HG02884 (cell line): ENCODE results near the gene PTPRE.

Experiments used
- ATAC-seq: cut with Tn5 transposase; IDR thresholded peaks from one replicate; pipeline ENCODE4 v1.9.1; 2021; ENCODE audit warnings: mild to moderate bottlenecking, moderate library complexity; ENCODE audit not compliant: unreplicated experiment

Gene PTPRE

DNA sequence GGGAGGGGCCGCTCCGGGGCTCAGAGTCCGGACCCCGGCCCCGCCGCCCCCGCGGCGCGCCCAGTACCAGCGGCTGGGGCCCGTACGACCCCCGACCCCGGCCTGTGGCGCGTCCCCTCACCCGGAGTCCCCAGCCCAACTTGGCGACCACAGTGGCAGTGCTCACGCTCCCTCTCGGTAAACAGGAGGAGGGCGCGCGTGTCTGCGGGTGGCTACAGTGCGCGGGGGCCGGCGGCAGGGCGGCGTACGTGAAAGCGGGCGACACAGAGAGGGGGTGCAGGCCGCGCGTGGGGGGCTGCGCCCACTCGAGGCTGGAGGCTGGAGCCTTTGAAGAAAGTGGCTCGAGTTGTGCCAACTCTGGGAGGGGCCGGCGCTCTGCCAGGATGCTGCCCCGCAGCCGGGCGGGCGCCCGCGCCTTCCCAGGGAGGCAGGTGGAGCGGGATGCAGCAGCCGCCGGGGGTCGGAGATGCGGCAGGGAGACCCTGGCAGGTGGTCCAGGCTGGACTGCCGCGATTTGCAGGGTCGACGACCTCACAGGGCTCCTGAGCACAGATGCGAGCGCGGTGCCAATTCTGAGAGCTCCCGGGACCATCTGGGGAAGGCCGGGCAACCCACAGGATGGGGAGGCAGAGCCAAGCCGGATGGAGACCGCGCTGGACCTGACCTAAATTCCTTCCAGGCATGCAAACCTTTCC is 655 bp downstream of the PTPRE start:
- no peak for ATAC-seq

DNA sequence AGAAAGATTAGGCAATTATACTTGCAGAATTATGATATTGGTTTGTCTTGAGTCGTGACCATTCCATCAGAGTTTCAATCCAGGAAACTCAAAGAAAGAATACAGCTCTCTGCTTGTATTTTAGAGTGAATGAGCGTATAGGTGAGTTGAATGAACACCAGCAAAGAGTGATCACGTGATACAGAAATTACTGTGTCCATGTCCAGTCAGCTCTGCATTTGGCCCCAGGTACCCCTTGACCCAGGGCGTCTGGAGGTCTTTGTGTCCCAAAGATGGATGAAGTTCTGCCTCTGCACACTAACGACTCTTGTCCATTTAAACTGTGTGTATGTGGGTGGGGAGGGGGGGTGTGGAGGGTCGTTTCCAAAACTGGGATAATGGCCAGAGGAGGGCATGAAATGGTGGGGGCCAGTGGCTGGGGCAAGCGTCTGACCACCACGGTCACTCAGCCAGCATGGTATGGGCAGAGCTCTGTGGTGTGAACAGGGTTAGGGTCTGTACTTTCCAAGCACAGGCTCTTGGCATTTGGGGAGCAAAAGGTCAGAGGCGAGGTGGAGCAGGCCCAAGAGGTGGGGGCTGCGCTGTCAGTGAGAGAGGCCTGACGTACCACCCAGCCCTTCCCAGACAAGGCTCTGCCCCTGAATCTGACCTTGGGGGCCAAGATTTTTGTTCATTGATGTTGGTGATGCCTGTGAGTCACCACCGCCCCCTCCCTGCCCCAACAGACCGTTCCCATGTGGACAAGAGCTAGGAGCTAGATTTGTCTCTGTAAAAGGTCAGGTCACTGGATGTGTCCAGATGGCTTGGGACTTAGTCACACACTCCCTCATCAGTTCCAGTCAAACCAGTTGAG is 1.4 kb downstream of the PTPRE start:
- ATAC-seq, result no peak

DNA sequence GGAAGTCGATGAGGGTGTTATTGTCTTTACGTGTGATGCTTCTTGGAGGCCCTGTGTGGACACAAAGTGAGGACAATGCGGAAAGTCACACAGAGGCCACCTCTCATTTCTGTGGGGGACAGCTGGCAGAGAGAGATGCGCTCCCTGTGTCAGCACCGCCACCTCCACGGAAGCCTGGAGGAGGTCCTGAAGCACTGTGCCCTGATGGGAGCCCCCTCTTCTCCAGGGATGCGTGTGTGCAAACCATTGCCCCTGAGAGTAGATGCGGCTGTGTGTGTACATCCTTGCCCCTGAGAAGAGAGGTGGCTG is 2.0 kb downstream of the PTPRE start:
- ATAC-seq, result no peak

DNA sequence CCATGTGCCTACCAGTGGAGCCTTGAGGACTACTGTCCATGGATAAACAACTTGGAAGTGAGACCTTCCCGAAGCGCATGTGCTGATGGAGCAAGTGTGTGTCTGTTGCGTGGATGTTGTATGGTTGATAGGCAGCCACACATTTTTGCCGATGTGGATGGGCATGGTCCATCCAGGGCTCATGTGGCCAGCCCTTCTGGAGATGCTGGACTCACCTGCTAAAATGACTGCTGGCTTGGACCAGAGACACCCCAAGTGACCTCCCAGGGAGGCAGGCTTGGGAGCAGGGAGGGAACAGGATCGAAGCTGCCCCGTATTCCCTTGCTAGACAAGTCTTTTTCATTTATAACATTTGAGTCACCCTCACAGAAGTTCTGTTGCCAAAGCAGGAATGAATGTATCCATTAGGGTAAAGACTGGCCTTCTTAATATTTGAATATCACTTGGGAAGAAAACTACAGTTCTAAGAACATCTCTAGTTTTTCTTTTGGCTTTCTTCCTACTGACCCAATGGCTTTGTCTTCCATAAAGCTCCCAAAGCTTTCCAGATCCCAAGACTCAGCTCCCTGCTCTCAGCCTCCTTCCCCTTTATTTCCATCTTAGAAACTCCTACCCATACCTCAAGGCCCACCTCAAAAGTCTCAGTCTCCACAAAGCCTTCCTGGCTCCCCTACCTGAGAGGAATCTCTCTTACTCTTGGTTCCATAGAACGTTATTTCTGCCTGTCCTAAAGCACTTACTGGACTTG is 3.0 kb downstream of the PTPRE start:
- no peak for ATAC-seq

DNA sequence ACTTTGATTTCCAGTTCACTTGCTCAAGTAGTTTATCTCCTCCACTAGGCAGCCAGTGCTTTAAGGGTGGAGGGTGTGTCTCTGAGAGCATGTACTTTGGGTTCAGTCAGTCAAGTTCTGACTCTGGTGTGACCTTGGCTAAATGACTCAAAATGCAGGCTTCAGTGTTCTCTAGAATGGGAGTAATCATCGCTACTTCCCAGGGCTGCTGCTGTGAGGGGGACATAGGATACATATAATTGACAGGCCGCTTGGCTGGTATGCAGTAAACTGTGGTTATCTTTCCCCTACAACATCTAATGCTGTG is 3.5 kb downstream of the PTPRE start:
- ATAC-seq, result no peak

DNA sequence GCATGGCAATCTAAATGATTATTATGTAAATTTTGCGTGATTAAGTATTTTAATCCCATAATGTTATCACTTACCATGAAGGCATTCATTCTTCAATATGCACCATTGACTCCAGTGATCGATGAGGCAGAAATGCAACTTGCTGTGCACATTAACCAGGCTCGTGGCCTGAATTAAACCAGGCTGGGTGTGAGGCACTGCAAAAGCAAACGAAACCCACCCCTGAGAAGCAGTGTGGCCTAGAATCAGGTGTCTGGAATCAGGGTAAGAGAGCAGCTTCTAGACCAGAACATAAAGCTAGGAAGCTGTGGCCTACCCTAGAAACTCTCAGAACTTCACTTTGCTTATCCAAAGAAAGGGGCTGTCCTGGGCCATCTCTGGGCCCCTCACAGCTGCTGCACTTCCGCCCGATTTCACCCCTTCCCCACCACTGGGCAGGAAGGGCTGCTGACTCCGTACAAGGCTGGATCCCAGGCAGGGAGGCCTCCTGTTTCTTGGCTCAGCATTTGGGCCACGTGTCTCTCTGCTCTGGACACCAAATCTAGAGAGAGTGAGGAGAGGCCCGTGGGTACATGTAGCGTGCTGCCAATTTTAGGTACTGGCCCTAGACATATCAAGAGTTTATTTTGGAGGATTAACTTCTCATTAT is 4.4 kb downstream of the PTPRE start:
- no peak for ATAC-seq

DNA sequence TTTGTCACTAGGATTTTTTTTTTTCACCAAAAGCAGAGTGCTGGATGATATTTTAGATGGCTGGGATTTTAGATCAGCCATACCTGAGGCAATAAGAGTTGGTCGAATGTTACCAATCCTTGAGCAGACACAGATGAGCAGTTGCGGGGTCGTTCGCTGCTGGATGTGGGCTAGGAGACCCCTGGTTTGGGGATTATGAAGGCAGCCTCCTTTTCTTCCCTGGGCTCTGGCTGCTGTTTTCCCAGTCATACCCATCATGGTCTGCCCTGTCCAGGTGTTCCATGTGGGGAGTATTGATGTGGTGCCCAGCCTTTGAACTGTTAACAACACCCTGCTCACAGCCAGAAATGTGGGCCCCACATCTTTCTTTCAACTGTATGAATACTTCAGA is 5.0 kb downstream of the PTPRE start:
- ATAC-seq, result no peak

DNA sequence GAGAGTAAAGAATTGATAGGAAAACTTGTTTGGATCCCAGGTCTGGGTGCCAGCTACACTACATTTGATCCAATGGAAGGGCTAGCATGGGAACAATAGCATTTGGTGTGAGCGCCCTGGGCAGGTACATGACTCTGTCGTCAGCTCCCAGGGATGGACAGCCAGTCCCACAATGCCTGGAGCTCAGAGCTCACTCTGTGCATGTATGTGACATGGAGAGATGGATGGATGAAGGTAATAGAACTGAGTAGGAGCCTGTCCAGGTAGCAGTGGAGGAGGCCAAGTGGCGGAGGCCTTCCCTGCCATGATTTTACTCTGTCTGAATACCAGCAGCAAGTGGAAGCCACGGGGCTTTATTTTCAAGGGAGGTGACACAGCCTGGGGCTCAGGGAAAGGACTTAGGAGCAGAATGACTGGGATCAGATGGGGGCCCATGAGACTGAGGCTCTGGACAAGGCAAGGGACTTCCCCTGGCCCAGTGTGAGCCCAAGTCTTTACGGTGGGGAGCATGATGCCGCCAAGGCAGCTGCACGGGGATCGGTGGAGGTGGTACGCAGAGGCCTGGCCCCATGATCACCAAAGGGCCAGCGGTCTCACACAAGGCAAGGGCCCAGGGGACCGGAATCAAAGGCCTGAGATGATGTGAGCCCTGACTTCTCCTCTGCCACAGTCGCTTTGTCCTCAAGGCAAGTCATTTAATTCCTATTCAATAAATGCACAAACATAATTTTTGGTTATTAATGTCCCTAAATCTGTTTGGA is 5.9 kb downstream of the PTPRE start:
- ATAC-seq, result no peak

DNA sequence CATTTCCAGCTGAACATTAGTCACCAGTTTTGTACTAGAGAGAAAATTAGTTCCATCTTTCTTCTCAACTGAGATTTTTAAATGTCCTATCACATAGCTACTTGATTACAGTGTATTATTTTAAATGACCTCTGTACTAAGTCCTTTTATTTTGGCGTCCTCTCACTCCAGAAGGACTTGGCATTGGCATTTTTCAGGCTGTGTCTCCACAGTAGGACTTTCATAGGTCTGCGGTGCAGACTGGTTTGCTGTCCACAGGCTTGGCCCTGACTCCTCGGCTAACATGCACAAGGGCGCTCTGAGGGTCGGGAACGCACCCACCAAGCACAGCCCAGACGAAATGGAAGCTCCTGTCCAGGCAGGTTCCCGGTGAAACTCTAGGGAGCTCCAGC is 6.5 kb downstream of the PTPRE start:
- ATAC-seq, result no peak

DNA sequence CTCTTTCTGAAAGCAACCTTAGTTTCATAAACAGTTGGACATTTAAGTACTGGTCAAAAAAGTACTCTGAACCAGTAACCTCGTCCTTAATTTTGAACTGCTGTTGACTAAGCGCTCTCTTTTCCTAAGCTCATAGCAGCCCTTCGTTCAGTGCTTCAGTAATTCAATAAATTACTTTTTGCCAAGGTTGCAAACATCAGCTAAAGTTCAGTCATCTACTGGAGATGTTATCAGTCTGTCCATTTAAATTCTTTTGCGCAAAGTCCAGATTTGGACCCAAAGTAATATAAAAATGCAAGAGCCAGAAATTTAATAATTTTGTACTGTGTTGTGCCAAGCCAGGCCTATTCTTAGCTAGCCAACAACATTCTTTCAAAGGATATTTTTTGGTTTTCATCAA is 8.4 kb downstream of the PTPRE start:
- ATAC-seq, result no peak

DNA sequence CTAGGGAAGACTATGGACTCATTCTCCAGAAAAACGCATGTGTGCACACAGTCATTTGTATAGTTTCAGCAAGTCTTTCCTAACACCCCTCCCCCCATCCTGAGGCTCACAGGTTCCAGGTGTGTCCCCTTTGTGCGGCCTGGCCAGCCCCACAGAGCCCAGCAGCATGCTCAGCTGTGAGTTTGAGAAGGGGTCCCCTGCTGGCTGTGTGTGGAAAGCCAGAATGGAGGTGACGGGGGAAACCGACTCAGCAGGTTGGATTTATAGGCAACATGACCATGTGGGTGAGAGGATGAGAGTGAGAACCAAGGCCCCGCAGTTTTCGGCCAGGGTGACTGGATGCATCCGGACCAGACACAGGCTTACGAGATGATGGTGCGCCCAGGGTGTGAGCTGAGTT is 9.9 kb downstream of the PTPRE start:
- ATAC-seq, result no peak

DNA sequence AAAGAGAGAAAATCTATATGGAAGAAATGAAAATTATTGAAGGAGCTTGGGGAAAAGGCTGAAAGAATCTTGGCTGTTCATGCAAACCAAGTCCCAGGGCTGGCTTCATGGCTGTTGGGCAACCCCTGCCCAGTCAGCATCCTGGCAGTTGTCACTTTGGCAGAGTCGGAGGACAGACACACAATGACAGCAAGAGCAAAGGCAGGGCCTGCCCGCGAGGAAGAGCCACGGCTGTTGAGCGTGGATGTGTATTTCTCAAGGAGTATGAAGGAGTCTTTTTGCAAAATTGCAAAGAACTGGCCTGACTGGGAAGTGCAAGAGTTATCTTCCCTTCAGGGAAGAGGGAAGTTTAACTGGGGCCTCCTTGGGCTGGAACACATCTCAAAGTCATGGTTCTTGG is 11.7 kb downstream of the PTPRE start:
- ATAC-seq, result no peak

DNA sequence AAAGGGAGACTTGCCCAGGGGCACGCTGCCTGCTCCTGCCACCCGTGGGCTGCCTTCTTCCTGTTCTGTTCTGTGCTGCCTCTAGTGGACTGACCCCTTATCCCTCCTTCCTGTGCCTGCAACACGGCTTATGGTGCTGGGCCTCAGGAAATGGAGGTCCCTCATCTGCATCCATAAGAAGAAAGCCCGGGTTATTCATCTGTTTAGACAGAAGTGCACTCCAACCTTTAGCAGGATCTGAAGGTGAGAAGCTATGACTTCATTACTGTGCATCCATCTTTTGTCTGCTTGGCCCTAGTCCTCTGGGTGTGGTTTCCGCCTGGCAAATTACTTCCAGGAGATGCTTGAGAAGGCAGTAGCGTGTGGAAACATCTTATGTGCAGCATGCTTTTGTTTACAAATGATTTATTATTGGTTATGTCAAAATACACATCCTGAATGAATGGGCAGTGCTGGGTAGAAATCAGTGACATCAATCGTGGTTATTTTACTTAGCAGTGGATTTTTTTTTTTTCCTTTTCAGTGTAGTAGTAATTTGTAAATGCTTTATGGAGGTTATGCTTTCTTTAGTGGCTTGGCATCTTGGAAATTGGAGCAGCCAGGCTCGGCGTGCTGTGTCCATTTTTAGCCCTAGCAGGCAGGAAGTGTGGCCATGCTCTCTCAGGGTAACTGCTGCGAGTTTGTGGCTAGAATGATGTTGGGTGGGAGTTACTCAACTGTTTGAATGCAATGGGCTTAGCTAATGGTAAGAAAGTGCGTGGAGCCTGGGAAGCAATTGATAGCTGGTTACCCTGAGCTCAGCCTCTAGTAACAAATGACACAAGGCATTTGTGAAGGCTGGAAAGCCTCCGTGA is 12.7 kb downstream of the PTPRE start:
- no peak for ATAC-seq

DNA sequence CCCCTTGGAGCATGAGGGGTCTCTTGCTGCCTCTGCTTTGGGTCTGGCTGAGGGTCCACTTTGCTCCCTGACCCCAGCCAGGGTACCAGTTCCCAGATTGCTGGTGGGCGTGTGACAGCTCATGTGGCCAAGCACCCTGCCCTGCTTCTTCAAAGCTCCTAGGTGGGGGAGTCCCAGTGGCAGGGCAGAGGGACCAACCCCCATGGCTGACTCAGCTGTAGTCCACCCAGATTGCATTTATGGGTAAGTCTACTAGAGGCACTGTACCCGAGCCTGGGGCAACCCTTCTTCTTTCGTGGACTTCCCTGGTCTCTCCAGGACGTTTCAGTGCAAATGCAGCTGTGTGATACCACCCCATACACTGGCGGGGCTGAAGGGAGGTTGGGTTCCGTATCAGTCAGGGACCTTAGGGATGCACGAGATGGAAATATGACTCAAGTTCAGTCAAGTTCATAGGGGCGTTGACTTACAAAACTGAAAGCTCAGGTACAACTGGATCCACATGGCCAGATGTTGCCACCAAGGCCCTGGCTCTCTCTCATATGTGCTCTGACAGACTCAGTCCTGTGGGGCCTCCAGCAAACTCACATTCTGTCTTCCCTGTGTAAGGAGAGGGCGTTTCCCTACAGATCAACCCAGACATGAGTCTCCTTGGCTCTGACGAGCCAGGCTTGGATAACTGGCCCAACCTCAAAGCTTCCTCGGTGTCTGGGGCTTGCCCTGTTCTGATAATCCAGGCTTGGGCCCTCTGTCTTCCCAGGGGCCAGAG is 13.6 kb downstream of the PTPRE start:
- no peak for ATAC-seq

DNA sequence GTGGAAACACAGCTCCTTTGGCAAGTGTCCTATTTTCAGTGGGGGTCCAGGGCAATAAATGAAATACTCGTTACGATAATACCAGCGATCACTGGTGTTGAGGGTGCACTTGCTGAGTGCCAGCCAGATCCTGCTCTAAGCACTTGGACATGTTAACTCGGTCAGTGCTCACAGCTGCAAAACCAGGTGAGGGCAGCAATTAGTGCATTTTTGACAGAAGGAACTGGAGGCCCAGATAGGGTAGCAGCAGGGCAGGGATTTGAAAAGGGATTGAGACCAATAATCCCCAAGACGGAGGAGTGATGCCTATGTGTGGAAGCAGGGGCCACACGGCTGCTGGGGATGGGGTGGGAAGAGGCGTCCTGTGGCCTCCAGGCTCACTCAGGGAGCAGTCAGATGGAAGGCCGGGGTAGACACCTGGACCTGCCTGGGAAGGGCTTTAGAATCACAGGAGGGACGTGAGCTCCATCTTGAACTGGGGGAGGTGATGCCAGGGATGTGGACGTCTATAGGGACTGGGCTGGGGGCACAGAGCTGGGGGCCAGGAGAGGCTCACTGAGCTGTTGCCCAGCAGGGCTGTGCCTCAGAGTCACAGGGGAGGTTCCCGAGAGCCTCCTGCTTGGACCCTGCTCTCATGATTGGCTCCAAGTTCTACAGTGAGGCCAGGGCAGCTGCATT is 14.3 kb downstream of the PTPRE start:
- no peak for ATAC-seq

DNA sequence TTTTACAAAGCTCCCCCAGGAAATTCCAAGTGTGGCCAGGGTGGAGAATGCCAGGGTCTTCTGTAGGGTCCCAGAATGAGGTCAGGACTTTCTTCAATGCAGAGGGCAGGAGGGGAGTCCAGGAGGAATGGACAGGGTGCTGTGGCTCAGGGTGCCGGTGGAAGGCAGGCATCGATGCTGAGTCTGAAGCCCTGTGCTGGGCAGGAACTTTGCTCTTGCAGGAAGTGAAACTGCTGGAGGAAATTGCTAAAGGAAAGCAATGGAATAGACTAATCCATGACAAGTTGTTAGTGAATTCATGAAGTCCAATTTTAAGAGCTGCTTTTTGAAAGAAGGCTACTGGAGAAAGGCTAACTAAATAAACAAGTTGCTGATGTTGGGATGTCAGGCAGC is 14.8 kb downstream of the PTPRE start:
- ATAC-seq, result no peak

DNA sequence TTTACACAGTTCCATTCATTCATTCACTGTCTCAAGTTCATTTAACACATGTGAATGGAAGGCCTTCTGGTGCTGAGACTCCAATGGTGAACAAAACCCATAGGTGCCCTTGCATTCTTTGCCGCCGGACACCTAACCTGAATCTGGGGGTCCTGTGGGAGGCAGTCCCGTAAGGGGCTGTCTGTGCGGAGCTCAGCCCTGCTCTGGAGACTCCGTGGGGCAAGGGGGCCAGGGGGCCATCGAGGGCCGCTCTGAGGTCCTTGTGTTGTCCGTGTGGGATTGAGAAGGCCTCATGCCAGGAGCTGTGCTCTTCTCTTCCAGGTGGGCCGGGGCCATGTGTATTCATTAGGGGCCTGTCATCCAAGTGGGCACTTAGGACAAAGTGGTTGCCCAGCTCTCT is 15.3 kb downstream of the PTPRE start:
- ATAC-seq, result no peak

DNA sequence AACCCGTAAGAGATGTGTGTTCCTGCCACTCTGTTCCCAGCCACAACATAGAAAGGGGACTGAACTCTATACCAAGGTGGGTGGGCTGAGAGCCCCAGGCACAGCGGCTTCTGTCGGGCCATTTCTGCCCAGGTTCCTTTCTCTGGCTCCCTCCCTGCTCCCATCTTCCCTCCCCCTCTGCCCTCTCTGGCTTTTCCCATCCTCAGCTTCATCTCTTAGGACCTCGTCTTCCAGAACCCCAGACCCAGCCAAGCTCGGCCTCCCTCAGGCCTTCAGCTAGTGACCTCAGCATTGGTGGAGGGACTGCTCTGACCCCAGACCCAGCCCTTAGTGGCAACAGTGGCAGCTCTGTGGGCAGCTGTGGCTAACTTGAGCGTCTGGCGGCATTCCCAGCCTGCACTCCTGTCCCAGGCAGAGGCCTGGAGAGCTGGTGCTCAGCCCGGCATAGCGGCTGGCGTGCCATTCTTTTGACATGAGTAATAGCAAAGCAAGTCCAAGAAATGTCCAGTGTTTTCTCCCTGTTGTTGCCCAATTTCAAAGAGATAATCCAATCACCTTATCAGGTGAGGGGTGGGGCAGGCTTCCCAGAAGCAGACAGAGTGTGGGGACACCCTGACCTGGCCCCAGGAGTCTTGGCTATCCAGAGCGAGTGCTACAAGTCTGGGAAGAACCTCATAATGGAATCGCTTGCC is 15.9 kb downstream of the PTPRE start:
- no peak for ATAC-seq
